Small intestine (tissue), 7 donors: ENCODE results near the gene GRIK3. TPM values are rescaled to one million over a fixed set of nuclear protein-coding genes. Genes with fewer than 3 reads are reported as not detected.

Experiments used
- DNase-seq, 2 donors: peaks; one replicate each; pipeline versions ENCODE4 v3.0.0 to v3.0.0-alpha.2; 2013
- FAIRE-seq: peaks from 2 replicates; lab custom pipeline; 2012; peaks lifted over from hg19 to GRCh38; lab: Jason Lieb, UNC
- H3K27ac ChIP-seq, 3 donors: one replicate each; pipeline ENCODE4 v1.5.1; 2013; ENCODE audit warnings: low read length in 2 of 3, mild to moderate bottlenecking in 2 of 3, control low read depth in 1 of 3, inconsistent platforms in 1 of 3, low read depth in 1 of 3, moderate library complexity in 1 of 3
- H3K27me3 ChIP-seq, 3 donors: one replicate each; pipeline ENCODE4 v1.6.1; 2013; ENCODE audit warnings: low read length in 3 of 3, inconsistent platforms in 1 of 3; ENCODE audit not compliant: control insufficient read depth in 3 of 3, insufficient read depth in 3 of 3
- H3K36me3 ChIP-seq, 3 donors: one replicate each; pipeline ENCODE4 v1.6.1; 2013; ENCODE audit warnings: low read length in 3 of 3, inconsistent platforms in 1 of 3, low read depth in 1 of 3, mild to moderate bottlenecking in 1 of 3, moderate library complexity in 1 of 3; ENCODE audit not compliant: control insufficient read depth in 3 of 3, insufficient read depth in 2 of 3
- H3K4me1 ChIP-seq, 3 donors: one replicate each; pipeline ENCODE4 v1.6.1; 2013; ENCODE audit warnings: low read length in 2 of 3, inconsistent platforms in 1 of 3, low read depth in 1 of 3, mild to moderate bottlenecking in 1 of 3, moderate library complexity in 1 of 3; ENCODE audit not compliant: control insufficient read depth in 3 of 3, insufficient read depth in 2 of 3
- H3K4me3 ChIP-seq, 3 donors: one replicate each; pipeline ENCODE4 v1.5.1; 2013; ENCODE audit warnings: low read length in 3 of 3, control low read depth in 1 of 3, inconsistent platforms in 1 of 3, low read depth in 1 of 3, mild to moderate bottlenecking in 1 of 3, moderate library complexity in 1 of 3
- H3K9me3 ChIP-seq, 2 donors: one replicate each; pipeline ENCODE4 v1.6.1; 2013; ENCODE audit warnings: low read depth in 1 of 2, low read length in 1 of 2; ENCODE audit not compliant: control insufficient read depth in 2 of 2, insufficient read depth in 1 of 2
- WGBS, 3 donors: extraction: QIAGEN DNeasy Blood & Tissue Kit; methylation state at CpG; one replicate each; pipeline ENCODE4 v1.1.7; 2013; 5-methylcytosine and 5-hydroxymethylcytosine counted together
- polyA plus RNA-seq, 4 donors: library from polyadenylated mRNA; stranded (reverse) in 3 of 4; unstranded in 1 of 4; fragments of 200-250 nt in 3 of 4; fragments of 120-200 nt in 1 of 4; gene quantifications; one replicate each; pipeline versions ENCODE4 v1.2.1 to v1.2.3, GENCODE V29; 2013
- donor health status: healthy with polysubstance abuse.
- donor health status: control.
- donor health status: control.
- donor health status: Bipolar disorder and iron deficiency.
- donor health status: healthy.

Gene GRIK3
- polyA plus RNA-seq, 4 donors = 0.81 to 1.9 TPM; not detected in 2

DNA sequence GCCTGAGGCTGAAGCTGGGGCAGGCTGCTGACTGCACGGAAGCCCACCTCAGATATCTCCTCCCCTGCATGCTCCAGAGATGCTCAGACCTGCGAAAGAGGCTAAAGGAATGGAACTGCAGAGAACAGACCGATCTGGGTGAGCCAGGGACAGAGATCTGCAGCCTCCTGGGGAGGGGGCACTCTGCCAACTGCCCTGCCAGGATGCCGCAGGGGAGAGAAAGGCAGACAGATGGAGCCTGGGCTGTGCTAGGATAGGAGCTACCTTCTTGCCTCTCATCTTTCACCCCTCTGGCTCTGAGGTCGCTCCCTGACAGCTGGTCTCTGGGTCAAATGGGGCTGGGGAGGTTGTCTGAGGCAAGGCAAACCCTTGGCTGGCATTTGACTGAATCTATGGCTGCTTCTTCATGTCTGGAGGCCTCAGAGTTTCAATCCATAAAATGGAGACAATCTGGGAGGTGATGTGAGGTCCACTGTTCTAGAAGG lies 238.2 kb downstream of the GRIK3 start:
- no peaks in the 10 kb centered on the region for H3K4me1 ChIP-seq
- no peak overlapping the region for H3K27ac ChIP-seq
- no peaks in the 10 kb centered on the region for H3K27me3 ChIP-seq
- DNase-seq (no peak), FAIRE-seq (no peak)
- 70 to 76% (median 73%) methylated on average over 5 of the region's 5 CpGs for WGBS, 3 donors
- no peaks in the 10 kb centered on the region for H3K9me3 ChIP-seq
- H3K36me3 ChIP-seq = no peaks in the 10 kb centered on the region
- H3K4me3 ChIP-seq = no peak overlapping the region

DNA sequence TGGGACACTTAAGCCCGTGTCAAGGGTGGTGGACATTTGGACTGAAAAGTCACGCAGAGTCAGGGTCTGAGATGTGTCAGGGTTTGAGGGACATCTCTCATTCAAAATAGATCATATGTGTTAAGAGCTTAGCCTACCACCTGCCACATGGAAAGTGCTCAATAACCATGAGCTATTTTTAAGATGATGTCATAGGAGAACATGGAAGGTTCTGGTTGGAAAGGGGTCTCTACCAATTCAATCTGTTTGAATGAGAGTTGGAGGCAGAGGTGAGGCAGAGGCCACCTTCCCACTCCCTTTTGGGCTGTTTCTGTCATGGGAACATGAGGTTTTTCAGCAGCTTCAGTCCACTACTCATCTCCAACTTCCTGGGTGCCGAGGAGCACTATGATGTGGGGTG lies 239.9 kb downstream of the GRIK3 start:
- DNase-seq (no peak), FAIRE-seq (no peak)
- 84 to 91% (median 88%) methylated on average over 3 of the region's 3 CpGs for WGBS, 3 donors
- Histone ChIP-seq H3K4me3 (no peak overlapping the region), H3K4me1 (no peaks in the 10 kb centered on the region), H3K36me3 (no peaks in the 10 kb centered on the region), H3K27me3 (peaks cover 0 to 2% (median 0%) of the 10 kb centered on the region in 3 donors), H3K9me3 (no peaks in the 10 kb centered on the region), H3K27ac (no peak overlapping the region)

DNA sequence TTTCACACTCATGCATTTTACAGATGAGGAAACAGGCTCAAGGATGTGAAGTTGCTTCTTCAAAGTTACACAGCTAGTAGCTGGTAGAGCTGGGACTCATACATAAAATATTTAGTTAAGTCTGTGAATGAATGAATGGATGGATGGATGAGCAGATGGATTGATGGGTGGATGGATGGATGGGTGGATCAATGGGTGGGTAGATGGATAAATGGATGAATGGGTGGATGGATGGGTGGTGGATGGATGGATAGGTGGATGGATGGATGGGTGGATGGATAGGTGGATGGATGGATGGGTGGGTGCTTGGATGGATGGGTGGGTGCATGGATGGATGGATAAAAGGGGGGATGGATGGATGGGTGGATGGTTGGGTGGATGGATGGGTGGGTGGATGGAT lies 240.9 kb downstream of the GRIK3 start:
- no peak for DNase-seq
- H3K4me3 ChIP-seq = no peak overlapping the region
- no peaks in the 10 kb centered on the region for H3K36me3 ChIP-seq
- no peaks in the 10 kb centered on the region for H3K4me1 ChIP-seq
- no peak overlapping the region for H3K27ac ChIP-seq
- H3K27me3 ChIP-seq = peaks cover 0 to 3% (median 0%) of the 10 kb centered on the region in 3 donors
- FAIRE-seq = no peak
- no peaks in the 10 kb centered on the region for H3K9me3 ChIP-seq

DNA sequence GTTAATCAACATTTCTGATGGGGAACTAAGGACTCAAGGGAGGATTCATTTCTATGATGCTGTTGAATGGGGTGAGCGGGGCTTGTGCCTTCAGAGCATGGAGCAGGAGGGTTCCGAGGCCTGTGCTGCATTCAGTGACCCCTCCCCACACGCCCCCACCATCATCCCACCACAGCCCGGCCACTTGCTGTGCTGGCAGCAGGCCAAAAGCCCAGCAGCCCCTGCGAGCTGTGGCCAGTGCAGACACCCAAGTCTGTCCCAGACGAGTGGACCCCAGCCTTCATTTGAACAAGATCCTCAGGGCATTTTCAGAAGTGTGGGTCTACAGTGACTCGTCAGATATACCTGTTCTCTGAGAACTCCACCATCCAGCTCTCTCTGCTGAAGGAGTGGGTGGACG lies 242.0 kb downstream of the GRIK3 start:
- Histone ChIP-seq H3K27me3 (peaks cover 0 to 3% (median 0%) of the 10 kb centered on the region in 3 donors), H3K4me3 (no peak overlapping the region), H3K36me3 (no peaks in the 10 kb centered on the region), H3K27ac (no peak overlapping the region), H3K4me1 (no peaks in the 10 kb centered on the region), H3K9me3 (no peaks in the 10 kb centered on the region)
- FAIRE-seq = no peak
- 58 to 63% (median 60%) methylated on average over 8 of the region's 8 CpGs for WGBS, 3 donors
- DNase-seq = no peak

DNA sequence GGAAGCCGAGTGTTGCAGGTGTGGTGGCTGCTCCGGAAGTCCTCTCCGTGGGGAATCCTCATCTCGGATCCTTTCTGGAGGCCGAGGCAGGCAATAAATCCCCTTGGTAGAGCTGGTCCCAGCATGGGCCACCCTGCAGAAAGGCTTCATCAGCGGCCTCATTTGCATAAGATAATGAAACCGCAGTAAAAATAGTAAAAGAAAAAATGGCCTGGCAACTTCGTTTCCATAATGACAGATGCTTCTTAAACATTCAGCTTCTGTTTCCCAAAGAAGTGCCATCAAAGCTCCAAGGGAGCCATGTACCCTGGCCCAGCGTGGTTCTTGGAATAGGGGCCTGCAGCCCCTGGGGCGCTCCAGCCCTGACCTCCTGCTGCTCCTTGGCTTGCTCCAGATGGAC lies 244.1 kb downstream of the GRIK3 start:
- Histone ChIP-seq H3K27ac (no peak overlapping the region), H3K9me3 (no peaks in the 10 kb centered on the region), H3K4me1 (no peaks in the 10 kb centered on the region), H3K36me3 (no peaks in the 10 kb centered on the region), H3K4me3 (no peak overlapping the region), H3K27me3 (peaks cover 0 to 3% (median 0%) of the 10 kb centered on the region in 3 donors)
- no peak for DNase-seq
- no peak for FAIRE-seq
- WGBS, 3 donors = 59 to 64% (median 62%) methylated on average over 10 of the region's 10 CpGs

DNA sequence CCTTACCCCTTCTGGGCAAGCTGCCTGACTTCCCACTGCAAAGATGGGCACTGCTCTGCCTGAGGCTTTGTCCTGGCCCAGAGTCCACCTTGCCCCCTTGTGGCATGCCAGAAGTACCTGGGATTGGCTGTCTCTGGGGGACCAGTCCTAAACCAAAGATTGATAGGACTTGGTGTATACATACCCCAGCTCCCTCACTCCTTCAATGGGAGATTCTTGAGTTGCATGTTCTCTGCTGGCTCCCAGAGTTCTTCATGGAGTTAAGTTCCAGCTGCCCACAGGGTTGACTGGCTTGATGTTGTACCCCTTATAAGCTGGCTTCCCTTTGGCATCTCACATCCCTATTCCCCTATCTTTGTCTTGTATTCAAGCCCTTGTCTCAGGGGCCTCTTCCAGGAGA lies 244.8 kb downstream of the GRIK3 start:
- FAIRE-seq = no peak
- no peaks in the 10 kb centered on the region for H3K36me3 ChIP-seq
- no peak overlapping the region for H3K27ac ChIP-seq
- no peak overlapping the region for H3K4me3 ChIP-seq
- no peaks in the 10 kb centered on the region for H3K4me1 ChIP-seq
- peaks cover 0 to 3% (median 0%) of the 10 kb centered on the region in 3 donors for H3K27me3 ChIP-seq
- no peaks in the 10 kb centered on the region for H3K9me3 ChIP-seq
- no peak for DNase-seq

DNA sequence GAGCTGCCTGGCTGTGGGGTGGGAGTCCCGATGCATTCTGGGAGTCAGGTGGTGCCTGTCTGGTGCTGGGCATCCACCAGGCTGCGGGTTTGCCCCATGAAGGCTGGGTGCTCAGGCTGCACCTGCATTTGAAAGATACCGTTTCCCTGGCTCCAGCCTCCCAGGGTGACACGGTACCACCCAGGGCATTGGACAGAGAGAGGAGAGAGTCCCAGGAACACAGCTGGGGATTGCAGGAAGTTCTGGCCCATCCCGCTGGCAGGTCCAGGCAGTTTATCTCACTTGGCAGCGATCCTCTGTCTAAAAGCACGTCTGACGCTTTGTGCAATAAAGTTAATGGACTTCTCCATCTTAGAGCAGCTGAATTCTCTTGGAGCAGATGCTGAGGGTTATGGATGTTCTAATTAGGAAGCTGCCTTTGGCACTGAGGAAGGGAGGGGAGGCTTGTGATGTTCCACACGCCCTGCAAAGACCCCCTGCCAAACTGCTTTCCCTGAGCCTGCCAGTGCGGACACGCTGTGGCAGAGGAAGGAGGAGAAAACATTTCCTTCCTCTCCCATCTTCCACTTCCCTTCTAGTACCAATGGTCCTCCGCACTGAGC lies 246.9 kb downstream of the GRIK3 start:
- DNase-seq (no peak), FAIRE-seq (no peak)
- Histone ChIP-seq H3K4me1 (no peaks in the 10 kb centered on the region), H3K27me3 (peaks cover 0 to 3% (median 0%) of the 10 kb centered on the region in 3 donors), H3K27ac (no peak overlapping the region), H3K4me3 (no peak overlapping the region), H3K36me3 (no peaks in the 10 kb centered on the region), H3K9me3 (no peaks in the 10 kb centered on the region)
- 30 to 40% (median 32%) methylated on average over 12 of the region's 12 CpGs for WGBS, 3 donors

DNA sequence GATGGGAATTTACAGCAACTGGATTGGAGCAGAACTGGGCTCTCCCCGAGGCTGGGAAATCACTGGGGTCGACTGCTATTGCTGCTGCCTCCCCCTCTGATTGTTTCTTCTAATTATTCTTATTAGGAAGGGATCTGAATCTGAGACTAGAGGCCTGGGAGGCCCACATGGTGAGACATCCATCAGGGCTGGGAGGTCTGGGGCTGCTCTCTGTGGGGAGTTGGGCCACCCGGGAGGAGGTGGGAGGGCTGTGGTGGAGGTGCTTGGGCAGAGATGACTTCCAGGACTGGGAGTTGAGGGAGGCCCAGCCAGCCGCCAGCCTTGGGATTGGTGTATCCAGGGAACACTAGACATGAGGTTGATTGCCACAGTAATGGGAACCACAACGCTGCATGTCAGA lies 247.9 kb downstream of the GRIK3 start:
- H3K27ac ChIP-seq = no peak overlapping the region
- DNase-seq = no peak
- H3K4me3 ChIP-seq = no peak overlapping the region
- no peaks in the 10 kb centered on the region for H3K9me3 ChIP-seq
- H3K27me3 ChIP-seq = peaks cover 0 to 3% (median 0%) of the 10 kb centered on the region in 3 donors
- no peaks in the 10 kb centered on the region for H3K36me3 ChIP-seq
- no peaks in the 10 kb centered on the region for H3K4me1 ChIP-seq
- FAIRE-seq = no peak
- WGBS, 3 donors = 67 to 69% (median 69%) methylated on average over 5 of the region's 5 CpGs
